Measurements from ENCODE around the gene RBM33. TPM values are rescaled to one million over a fixed set of nuclear protein-coding genes. Genes with fewer than 3 reads are reported as not detected.
"Not testable (repeated sequence)": the region's sequence is repeated elsewhere in the genome, so short reads cannot be mapped to it uniquely, and the experiment has no call there.

Gene RBM33
- total RNA-seq, 4 donors from 2014 or later = 62.8 to 129 (median 92.8) TPM

- H3K27ac ChIP-seq = no peak overlapping the region
- no peaks in the 10 kb centered on the region for H3K27me3 ChIP-seq
- no peak for DNase-seq
- no peak overlapping the region for H3K4me3 ChIP-seq
- intact Hi-C loops (cut with DNase I; ENCODE audit: low total_unique reads) (no loop called here), in situ Hi-C loops (cut with MboI; ENCODE audit: low pct_ligation_motif_present in 1 of 4, low pct_unique_long_range_greater_than_20kb in 1 of 4, low sequenced_read_pairs in 3 of 4) (no loop called here)
- WGBS, 2 donors (ENCODE audit: low coverage in 1 of 2) = 90 to 92% methylated on average over 12 of the region's 12 CpGs
- H3K9me3 ChIP-seq = no peaks in the 10 kb centered on the region
- peaks cover 0 to 8% (median 0%) of the 10 kb centered on the region in 4 donors for H3K4me1 ChIP-seq
- peaks cover 0 to 23% (median 5%) of the 10 kb centered on the region in 4 donors for H3K36me3 ChIP-seq
- TF ChIP-seq EP300 (IDR thresholded peaks at IDR 0.05; ENCODE audit: low read depth) (no peak), POLR2A (IDR thresholded peaks at IDR 0.05) (no peak), CTCF (IDR thresholded peaks at IDR 0.05) (no peak), POLR2AphosphoS5 (IDR thresholded peaks at IDR 0.05) (no peak)
These were observed 40.8 kb downstream of the RBM33 start for GRCh38 chr7:155685070-155685790.

GRCh38 chr7:155685791-155686160 lies 41.3 kb downstream of the RBM33 start:
- peaks cover 0 to 8% (median 0%) of the 10 kb centered on the region in 4 donors for H3K4me1 ChIP-seq
- no peak overlapping the region for H3K27ac ChIP-seq
- intact Hi-C loops (cut with DNase I; ENCODE audit: low total_unique reads) (no loop called here), in situ Hi-C loops (cut with MboI; ENCODE audit: low pct_ligation_motif_present in 1 of 4, low pct_unique_long_range_greater_than_20kb in 1 of 4, low sequenced_read_pairs in 3 of 4) (no loop called here)
- peaks cover 0 to 18% (median 5%) of the 10 kb centered on the region in 4 donors for H3K36me3 ChIP-seq
- H3K4me3 ChIP-seq = no peak overlapping the region
- TF ChIP-seq CTCF (IDR thresholded peaks at IDR 0.05) (no peak), POLR2A (IDR thresholded peaks at IDR 0.05) (no peak), EP300 (IDR thresholded peaks at IDR 0.05; ENCODE audit: low read depth) (no peak), POLR2AphosphoS5 (IDR thresholded peaks at IDR 0.05) (no peak)
- no peak for DNase-seq
- H3K27me3 ChIP-seq = no peaks in the 10 kb centered on the region
- 91 to 94% methylated on average over 2 of the region's 2 CpGs for WGBS, 2 donors (ENCODE audit: low coverage in 1 of 2)
- no peaks in the 10 kb centered on the region for H3K9me3 ChIP-seq

- H3K27me3 ChIP-seq; DNase-seq; in situ Hi-C loops (cut with MboI; ENCODE audit: low pct_ligation_motif_present in 1 of 4, low pct_unique_long_range_greater_than_20kb in 1 of 4, low sequenced_read_pairs in 3 of 4); H3K36me3 ChIP-seq; H3K4me3 ChIP-seq; H3K9me3 ChIP-seq; H3K27ac ChIP-seq; intact Hi-C loops (cut with DNase I; ENCODE audit: low total_unique reads): not testable (repeated sequence)
- WGBS, 2 donors (ENCODE audit: low coverage in 1 of 2) = 50% methylated on average over 2 of the region's 2 CpGs; no CpG with 5 or more reads in 1 of the 2 donors
- peaks cover 0 to 15% (median 4%) of the 10 kb centered on the region in 4 donors for H3K4me1 ChIP-seq
These were observed 42.3 kb downstream of the RBM33 start for GRCh38 chr7:155686620-155687324.

- peaks cover 0 to 21% (median 5%) of the 10 kb centered on the region in 4 donors for H3K4me1 ChIP-seq
- H3K36me3 ChIP-seq; intact Hi-C loops (cut with DNase I; ENCODE audit: low total_unique reads); H3K4me3 ChIP-seq; H3K27ac ChIP-seq; H3K9me3 ChIP-seq; in situ Hi-C loops (cut with MboI; ENCODE audit: low pct_ligation_motif_present in 1 of 4, low pct_unique_long_range_greater_than_20kb in 1 of 4, low sequenced_read_pairs in 3 of 4); H3K27me3 ChIP-seq; DNase-seq: not testable (repeated sequence)
- 90% methylated on average over 2 of the region's 2 CpGs; no CpG with 5 or more reads in 1 of the 2 donors for WGBS, 2 donors (ENCODE audit: low coverage in 1 of 2)
These were observed 43.8 kb downstream of the RBM33 start for GRCh38 chr7:155688237-155688636.

GRCh38 chr7:155690655-155691054 lies 46.2 kb downstream of the RBM33 start:
- intact Hi-C loops (cut with DNase I; ENCODE audit: low total_unique reads); H3K27ac ChIP-seq; H3K27me3 ChIP-seq; in situ Hi-C loops (cut with MboI; ENCODE audit: low pct_ligation_motif_present in 1 of 4, low pct_unique_long_range_greater_than_20kb in 1 of 4, low sequenced_read_pairs in 3 of 4); DNase-seq; H3K9me3 ChIP-seq; H3K4me3 ChIP-seq; H3K36me3 ChIP-seq: not testable (repeated sequence)
- WGBS, 2 donors (ENCODE audit: low coverage in 1 of 2) = 85 to 100% methylated on average over 1 to 3 of the region's 3 CpGs
- peaks cover 0 to 20% (median 5%) of the 10 kb centered on the region in 4 donors for H3K4me1 ChIP-seq
